Kidney (tissue), 14 donors: ENCODE measurements around the gene PTPRK. TPM values are rescaled to one million over a fixed set of nuclear protein-coding genes. Genes with fewer than 3 reads are reported as not detected.

Experiments used
- DNase-seq, 5 donors: peaks; one replicate each; pipeline ENCODE4 v3.0.0-alpha.2; 2013 to 2020
- FAIRE-seq: peaks from 2 replicates; lab custom pipeline; 2012; peaks lifted over from hg19 to GRCh38; lab: Jason Lieb, UNC
- H3K27ac ChIP-seq, 2 donors: one replicate each; pipeline ENCODE4 v1.7.0; 2013; ENCODE audit warnings: low read depth in 2 of 2, low read length in 2 of 2, inconsistent platforms in 1 of 2
- H3K27me3 ChIP-seq: one replicate; pipeline ENCODE4 v1.7.1; 2013; ENCODE audit warnings: low read length, inconsistent platforms; ENCODE audit not compliant: control insufficient read depth, insufficient read depth
- H3K36me3 ChIP-seq, 3 donors: one replicate each; pipeline versions ENCODE4 v1.7.0 to v1.7.1; 2013; ENCODE audit warnings: low read length in 3 of 3, control low read depth in 1 of 3, inconsistent platforms in 1 of 3; ENCODE audit not compliant: insufficient read depth in 3 of 3, control insufficient read depth in 2 of 3
- H3K4me1 ChIP-seq, 3 donors: one replicate each; pipeline versions ENCODE4 v1.7.0 to v1.7.1; 2013; ENCODE audit warnings: low read length in 3 of 3, inconsistent platforms in 1 of 3, low read depth in 1 of 3; ENCODE audit not compliant: control insufficient read depth in 2 of 3, insufficient read depth in 2 of 3
- H3K4me3 ChIP-seq, 3 donors: one replicate each; pipeline versions ENCODE4 v1.7.0 to v1.8.1; 2013; ENCODE audit warnings: low read length in 3 of 3, control low read depth in 1 of 3, inconsistent platforms in 1 of 3
- H3K9ac ChIP-seq, 3 donors: one replicate each; pipeline versions ENCODE4 v1.7.0 to v1.7.1; 2013; ENCODE audit warnings: low read length in 3 of 3, control low read depth in 1 of 3, inconsistent platforms in 1 of 3
- H3K9me3 ChIP-seq, 3 donors: one replicate each; pipeline versions ENCODE4 v1.7.0 to v1.7.1; 2013; ENCODE audit warnings: low read length in 3 of 3, control low read depth in 1 of 3, inconsistent platforms in 1 of 3; ENCODE audit not compliant: control insufficient read depth in 2 of 3, insufficient read depth in 1 of 3
- CTCF ChIP-seq: IDR thresholded peaks from 3 replicates; pipeline ENCODE4 v1.5.1; 2012; ENCODE audit warnings: mild to moderate bottlenecking, moderate library complexity, borderline replicate concordance; ENCODE audit not compliant: insufficient read depth; ENCODE audit errors: extremely low read depth
- intact Hi-C: fragments of 100-400 bp; cut with DNase I; formaldehyde crosslinking; loops from one replicate; pipeline ENCODE4 v1.11.1; 2022
- polyA plus RNA-seq: library from polyadenylated mRNA; stranded (reverse); fragments of 350-450 nt; fragmentation: Illumina TruSeq; extraction: RNeasy Lipid Tissue Mini Kit (QIAGEN cat#74804); gene quantifications from one replicate; pipeline ENCODE4 v1.2.3, GENCODE V29; 2014; ENCODE audit warnings: low read depth, low replicate concordance; ENCODE audit not compliant: insufficient read depth
- total RNA-seq: library from RNA; stranded (reverse); fragmentation: NEBNext Ultra II Directional; extraction: Animal tissue kit (Norgen Biotek cat#: 25700); gene quantifications from one replicate; pipeline ENCODE4 v1.2.1, GENCODE V29; 2021
- donor health status: control.
- donor health status: control.
- donor health status: control.
- donor health status: control.
- donor health status: control.
- donor health status: DM: yes; HTN: yes; CAD: no.
- donor health status: Normal renal cell carcinoma (clear cell type).

PTPRK gene
- total and polyA plus RNA-seq, 2 donors from 2014 or later = 9.2 to 72.8 TPM

DNA sequence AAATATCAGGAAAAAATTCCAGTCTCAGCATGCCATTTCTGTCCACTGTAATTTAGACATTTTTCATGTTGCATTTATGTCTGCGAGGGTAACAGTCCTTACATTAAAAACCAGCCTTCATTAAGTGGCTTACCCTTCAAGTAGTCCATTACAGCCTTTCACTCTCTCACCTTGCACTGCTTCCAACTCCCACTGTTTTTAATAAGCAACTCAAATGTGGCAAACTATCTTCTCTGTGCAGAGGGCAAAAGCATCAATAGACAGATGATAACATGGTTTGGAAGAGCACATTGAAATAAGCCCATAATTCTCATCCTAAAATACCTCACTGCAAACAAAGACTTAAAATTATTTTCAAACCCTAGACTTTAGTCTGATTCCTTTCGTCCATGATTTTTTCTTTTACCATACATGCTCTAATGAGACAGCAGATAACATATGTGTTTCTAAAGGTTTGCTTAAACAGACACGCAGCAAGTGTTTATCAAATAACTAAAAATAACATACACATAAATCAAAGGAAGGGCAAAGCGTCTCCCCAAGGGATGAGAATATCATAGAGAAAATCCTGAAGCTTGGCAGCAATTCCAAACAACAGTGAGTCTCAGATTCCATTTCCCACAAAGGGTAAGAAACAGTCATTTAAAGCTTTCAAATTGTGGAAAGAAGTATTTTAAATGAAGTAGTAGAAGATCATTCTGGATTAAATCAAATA is 130.4 kb downstream of the PTPRK start:
- Histone ChIP-seq H3K9ac (no peak overlapping the region), H3K27me3 (no peaks in the 10 kb centered on the region), H3K36me3 (no peaks in the 10 kb centered on the region), H3K27ac (no peak overlapping the region), H3K4me3 (no peak overlapping the region), H3K4me1 (peaks cover 0 to under 1% (median 0%) of the 10 kb centered on the region in 3 donors), H3K9me3 (no peaks in the 10 kb centered on the region)
- FAIRE-seq (no peak), DNase-seq (no peak)
- TF ChIP-seq CTCF = no peak
- intact Hi-C loops = no loop called here

DNA sequence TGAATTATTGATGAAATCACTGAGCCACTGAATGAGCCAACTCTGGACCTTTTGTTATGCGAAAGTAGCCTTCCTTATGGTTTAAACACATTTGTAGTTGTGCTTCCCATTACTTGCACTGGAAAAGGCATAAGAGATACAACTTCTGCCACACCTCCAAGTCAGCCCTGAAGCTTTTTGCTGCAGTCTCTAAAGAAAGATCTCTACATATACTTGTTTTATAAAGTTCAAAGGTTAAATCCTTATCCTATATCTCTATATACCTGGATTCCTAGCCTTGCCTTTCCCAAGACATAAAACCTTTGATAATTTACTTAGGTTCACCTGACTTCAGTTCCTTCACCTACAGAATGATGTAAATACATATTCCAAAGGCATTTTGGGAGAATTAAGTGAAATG is 132.0 kb downstream of the PTPRK start:
- no peaks in the 10 kb centered on the region for H3K4me1 ChIP-seq
- TF ChIP-seq CTCF = no peak
- H3K27ac ChIP-seq = no peak overlapping the region
- H3K27me3 ChIP-seq = no peaks in the 10 kb centered on the region
- no peak overlapping the region for H3K4me3 ChIP-seq
- DNase-seq (no peak), FAIRE-seq (no peak)
- H3K36me3 ChIP-seq = no peaks in the 10 kb centered on the region
- no peaks in the 10 kb centered on the region for H3K9me3 ChIP-seq
- intact Hi-C loops = no loop called here
- H3K9ac ChIP-seq = no peak overlapping the region

- H3K9ac ChIP-seq = no peak overlapping the region
- H3K9me3 ChIP-seq = peaks cover 0 to 3% (median 0%) of the 10 kb centered on the region in 3 donors
- intact Hi-C loops = no loop called here
- H3K4me1 ChIP-seq = no peaks in the 10 kb centered on the region
- DNase-seq = no peak
- no peak for TF ChIP-seq CTCF
- no peak overlapping the region for H3K4me3 ChIP-seq
- H3K36me3 ChIP-seq = no peaks in the 10 kb centered on the region
- FAIRE-seq = no peak
- no peaks in the 10 kb centered on the region for H3K27me3 ChIP-seq
- no peak overlapping the region for H3K27ac ChIP-seq
Observed at GRCh38 chr6:128380891-128381290, 139.5 kb downstream of the PTPRK start.
